BLaER1 treated with 17β-estradiol and CSF1 and Interleukin-3, amounts not matched to agents 10 nM and 100 nM (cell line): ENCODE results near the gene KPNA4.

Experiments used
- H3K27ac ChIP-seq, 11 experiments: shearing (Covaris generic); formaldehyde crosslinking; 2 replicates each; pipeline ENCODE4 v1.8.1; 2022
- H3K27me3 ChIP-seq, 11 experiments: shearing (Covaris generic); formaldehyde crosslinking; 2 replicates each; pipeline ENCODE4 v1.8.1; 2022
- H3K36me3 ChIP-seq, 11 experiments: shearing (Covaris generic); formaldehyde crosslinking; 2 replicates each; pipeline ENCODE4 v1.8.1; 2022
- H3K4me1 ChIP-seq, 10 experiments: shearing (Covaris generic); formaldehyde crosslinking; 2 replicates each; pipeline ENCODE4 v1.8.1; 2022
- H3K4me2 ChIP-seq, 11 experiments: shearing (Covaris generic); formaldehyde crosslinking; 2 replicates each; pipeline ENCODE4 v1.8.1; 2022
- H3K4me3 ChIP-seq, 10 experiments: shearing (Covaris generic); formaldehyde crosslinking; 2 replicates each; pipeline ENCODE4 v1.8.1; 2022
- H3K9ac ChIP-seq, 11 experiments: shearing (Covaris generic); formaldehyde crosslinking; 2 replicates each; pipeline ENCODE4 v1.8.1; 2022
- H3K9me3 ChIP-seq, 11 experiments: shearing (Covaris generic); formaldehyde crosslinking; replicated peaks in 1 of 11; 2 replicates each; pipeline ENCODE4 v1.8.1; 2022
- H4K20me1 ChIP-seq, 11 experiments: shearing (Covaris generic); formaldehyde crosslinking; 2 replicates each; pipeline ENCODE4 v1.8.1; 2022
- Cebpa-rat ChIP-seq, 11 experiments: shearing (Covaris generic); IDR thresholded peaks; 2 replicates each; pipeline ENCODE4 v1.8.1; 2022

Gene KPNA4

DNA sequence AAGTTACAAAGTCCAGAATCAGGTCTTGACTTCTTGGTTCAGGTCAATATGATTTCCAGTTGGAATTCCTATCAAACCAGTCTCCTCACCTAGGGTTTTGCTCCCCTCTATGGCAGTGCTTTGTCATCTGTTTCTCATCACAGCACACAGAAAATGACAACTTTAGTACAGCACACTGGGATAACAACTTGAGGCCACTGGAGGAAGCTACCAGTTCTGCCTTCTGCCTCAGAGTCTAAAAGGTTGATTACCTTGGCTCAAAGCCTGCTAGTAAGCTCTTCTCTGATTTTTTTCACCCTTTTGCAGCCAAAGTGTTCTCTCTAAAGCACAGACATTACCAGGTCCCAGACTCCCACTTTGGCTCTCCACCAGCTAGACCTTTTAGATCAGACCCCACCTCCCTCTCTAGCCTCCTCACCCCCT is 90.9 kb downstream of the KPNA4 start:
- peaks cover 0 to 13% (median 4%) of the 10 kb centered on the region in 11 experiments; a peak in 7 of 22 replicates for H3K36me3 ChIP-seq
- no peak overlapping the region for H3K4me3 ChIP-seq
- peaks cover 25 to 41% (median 35%) of the 10 kb centered on the region in 11 experiments for H3K9me3 ChIP-seq
- H4K20me1 ChIP-seq = no peaks in the 10 kb centered on the region
- H3K4me1 ChIP-seq = peaks cover 0 to 27% (median 11%) of the 10 kb centered on the region in 10 experiments; a peak in 9 of 20 replicates
- no peak for TF ChIP-seq Cebpa-rat (IDR thresholded peaks at IDR 0.05)
- no peak overlapping the region for H3K4me2 ChIP-seq
- H3K27ac ChIP-seq = no peak overlapping the region
- no peaks in the 10 kb centered on the region for H3K27me3 ChIP-seq
- H3K9ac ChIP-seq = no peak overlapping the region

DNA sequence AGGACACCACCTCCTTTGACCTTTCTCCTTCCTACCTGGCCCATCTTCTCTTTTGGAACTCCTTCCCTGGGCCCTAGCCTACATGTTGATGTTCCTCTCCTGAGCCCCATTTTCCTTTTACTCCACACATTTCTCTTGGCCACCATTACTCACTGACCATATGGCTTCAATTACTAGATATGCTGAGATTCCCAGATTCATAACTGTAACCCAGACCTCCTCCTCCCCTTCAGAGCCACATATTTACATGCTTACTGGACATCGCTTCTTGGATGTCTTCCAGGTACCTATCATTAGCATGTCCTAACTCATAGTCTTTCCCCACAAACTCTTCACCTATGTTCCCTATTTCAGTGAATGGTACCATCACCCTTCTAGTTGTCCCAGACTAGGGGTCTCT is 91.4 kb downstream of the KPNA4 start:
- Histone ChIP-seq H3K36me3 (peaks cover 0 to 13% (median 4%) of the 10 kb centered on the region in 11 experiments; a peak in 7 of 22 replicates), H3K9ac (no peak overlapping the region), H3K27me3 (no peaks in the 10 kb centered on the region), H3K4me3 (no peak overlapping the region), H3K27ac (no peak overlapping the region), H3K9me3 (peaks cover 29 to 46% (median 39%) of the 10 kb centered on the region in 11 experiments), H3K4me1 (peaks cover 0 to 27% (median 11%) of the 10 kb centered on the region in 10 experiments; a peak in 9 of 20 replicates), H4K20me1 (no peaks in the 10 kb centered on the region), H3K4me2 (no peak overlapping the region)
- TF ChIP-seq Cebpa-rat (IDR thresholded peaks at IDR 0.05) = no peak

DNA sequence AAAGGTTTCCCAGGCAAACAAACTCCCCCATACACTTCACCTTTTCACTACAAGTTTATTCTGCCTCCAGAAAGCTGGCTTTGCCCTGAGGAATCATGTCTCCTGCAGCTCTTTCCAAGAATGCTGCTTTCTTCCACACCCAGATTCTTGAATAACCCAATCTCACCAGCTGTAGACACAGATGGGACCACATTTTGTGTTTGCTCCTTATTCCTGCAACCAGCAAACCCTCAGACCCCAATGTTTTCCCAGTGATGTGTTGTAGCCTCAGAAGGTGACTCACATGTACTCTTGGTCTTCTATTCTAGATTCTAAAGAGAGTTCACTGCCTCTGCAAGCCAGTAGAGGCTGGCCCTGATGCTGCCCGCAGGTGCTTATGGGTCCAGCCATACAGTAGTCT is 92.2 kb downstream of the KPNA4 start:
- H3K27ac ChIP-seq = no peak overlapping the region
- H3K4me3 ChIP-seq = no peak overlapping the region
- TF ChIP-seq Cebpa-rat (IDR thresholded peaks at IDR 0.05) = no peak
- H3K36me3 ChIP-seq = peaks cover 0 to 13% (median 4%) of the 10 kb centered on the region in 11 experiments; a peak in 7 of 22 replicates
- peaks cover 0 to 24% (median 11%) of the 10 kb centered on the region in 10 experiments; a peak in 9 of 20 replicates for H3K4me1 ChIP-seq
- no peaks in the 10 kb centered on the region for H4K20me1 ChIP-seq
- H3K9me3 ChIP-seq = peaks cover 30 to 48% (median 43%) of the 10 kb centered on the region in 11 experiments
- no peak overlapping the region for H3K4me2 ChIP-seq
- no peak overlapping the region for H3K9ac ChIP-seq
- H3K27me3 ChIP-seq = no peaks in the 10 kb centered on the region

DNA sequence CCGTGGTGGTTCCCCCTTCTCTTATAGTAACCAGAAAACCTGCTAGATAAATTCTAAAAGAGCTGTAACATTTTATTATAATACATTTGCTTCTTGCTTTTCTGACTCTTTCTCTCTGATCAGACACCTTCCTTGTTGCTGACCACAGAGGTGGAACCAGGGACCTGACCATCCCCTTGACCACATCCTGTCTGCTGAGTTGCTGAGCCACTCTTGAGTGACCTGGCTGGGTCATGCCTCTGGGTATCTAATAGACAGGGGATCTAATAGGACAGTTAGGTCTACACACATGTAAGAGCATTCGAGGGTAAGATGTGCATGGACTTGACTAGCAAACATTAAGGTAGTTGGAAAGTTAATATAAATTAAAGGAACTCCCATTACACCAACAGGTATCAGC is 93.0 kb downstream of the KPNA4 start:
- Histone ChIP-seq H4K20me1 (no peaks in the 10 kb centered on the region), H3K27me3 (no peaks in the 10 kb centered on the region), H3K9ac (no peak overlapping the region), H3K4me2 (peak overlapping the region in 2 of 11 experiments; percentile 2 to 21; a peak in 2 of 22 replicates), H3K27ac (no peak overlapping the region), H3K4me3 (no peak overlapping the region), H3K9me3 (peaks cover 30 to 48% (median 43%) of the 10 kb centered on the region in 11 experiments), H3K36me3 (peaks cover 0 to 13% (median 4%) of the 10 kb centered on the region in 11 experiments; a peak in 7 of 22 replicates), H3K4me1 (peaks cover 0 to 15% (median 7%) of the 10 kb centered on the region in 10 experiments; a peak in 9 of 20 replicates)
- TF ChIP-seq Cebpa-rat (IDR thresholded peaks at IDR 0.05) = no peak

DNA sequence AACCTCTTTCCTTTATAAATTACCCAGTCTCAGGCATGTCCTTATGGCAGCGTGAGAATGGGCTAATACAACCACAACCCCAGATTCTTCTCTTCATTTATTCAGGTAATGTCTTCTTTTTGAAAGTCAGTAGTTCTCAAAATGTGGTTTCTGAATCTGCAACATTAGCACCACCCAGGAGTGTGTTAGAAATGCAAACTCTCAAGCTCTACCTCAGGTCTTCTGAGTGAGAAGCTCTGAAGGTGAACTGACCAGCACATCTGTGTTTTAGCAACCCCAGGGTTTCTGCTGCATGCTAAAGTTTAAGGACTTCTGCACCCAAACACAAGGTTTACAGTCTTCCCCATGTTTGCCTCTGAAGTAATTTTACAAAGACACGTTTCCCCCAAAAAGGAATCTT is 93.5 kb downstream of the KPNA4 start:
- 0 out of 22 replicates have a peak overlapping the region, but pooled peaks of 2 of the 11 experiments have one; percentile 2 to 3 for H3K27ac ChIP-seq
- H3K4me3 ChIP-seq = no peak overlapping the region
- no peak for TF ChIP-seq Cebpa-rat (IDR thresholded peaks at IDR 0.05)
- H4K20me1 ChIP-seq = no peaks in the 10 kb centered on the region
- H3K4me1 ChIP-seq = peaks cover 0 to 11% (median 2%) of the 10 kb centered on the region in 10 experiments; a peak in 9 of 20 replicates
- no peak overlapping the region for H3K9ac ChIP-seq
- H3K4me2 ChIP-seq = peak overlapping the region in 5 of 11 experiments; percentile 2 to 25 (median 11); a peak in 4 of 22 replicates
- peaks cover 0 to 13% (median 4%) of the 10 kb centered on the region in 11 experiments; a peak in 7 of 22 replicates for H3K36me3 ChIP-seq
- peaks cover 30 to 48% (median 43%) of the 10 kb centered on the region in 11 experiments for H3K9me3 ChIP-seq
- H3K27me3 ChIP-seq = no peaks in the 10 kb centered on the region

DNA sequence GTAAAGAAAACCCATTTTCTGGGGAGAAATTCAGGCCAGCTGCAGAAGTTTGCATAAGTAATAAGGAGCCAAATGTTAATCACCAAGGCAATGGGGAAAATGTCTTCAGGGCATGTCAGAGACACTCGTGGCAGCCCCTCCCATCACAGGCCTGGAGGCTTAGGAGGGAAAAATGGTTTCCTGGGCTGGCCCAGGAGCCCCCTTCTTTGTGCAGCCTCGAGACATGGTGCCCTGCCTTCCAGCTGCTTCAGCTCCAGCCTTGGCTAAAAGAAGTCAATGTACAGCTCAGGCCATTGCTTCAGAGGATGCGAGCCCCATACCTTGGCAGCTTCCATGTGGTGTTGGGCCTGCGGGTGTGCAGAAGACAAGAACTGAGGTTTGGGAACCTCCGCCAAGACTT is 95.2 kb downstream of the KPNA4 start:
- peaks cover 0 to 13% (median 4%) of the 10 kb centered on the region in 11 experiments; a peak in 7 of 22 replicates for H3K36me3 ChIP-seq
- peaks cover 0 to 9% (median 0%) of the 10 kb centered on the region in 10 experiments; a peak in 6 of 20 replicates for H3K4me1 ChIP-seq
- no peak overlapping the region for H3K9ac ChIP-seq
- no peak for TF ChIP-seq Cebpa-rat (IDR thresholded peaks at IDR 0.05)
- no peak overlapping the region for H3K4me2 ChIP-seq
- H3K27ac ChIP-seq = no peak overlapping the region
- no peaks in the 10 kb centered on the region for H3K27me3 ChIP-seq
- H4K20me1 ChIP-seq = no peaks in the 10 kb centered on the region
- H3K9me3 ChIP-seq = peaks cover 30 to 48% (median 43%) of the 10 kb centered on the region in 11 experiments
- H3K4me3 ChIP-seq = peak overlapping the region in 3 of 10 experiments; percentile 2 to 36 (median 25); a peak in 3 of 20 replicates

DNA sequence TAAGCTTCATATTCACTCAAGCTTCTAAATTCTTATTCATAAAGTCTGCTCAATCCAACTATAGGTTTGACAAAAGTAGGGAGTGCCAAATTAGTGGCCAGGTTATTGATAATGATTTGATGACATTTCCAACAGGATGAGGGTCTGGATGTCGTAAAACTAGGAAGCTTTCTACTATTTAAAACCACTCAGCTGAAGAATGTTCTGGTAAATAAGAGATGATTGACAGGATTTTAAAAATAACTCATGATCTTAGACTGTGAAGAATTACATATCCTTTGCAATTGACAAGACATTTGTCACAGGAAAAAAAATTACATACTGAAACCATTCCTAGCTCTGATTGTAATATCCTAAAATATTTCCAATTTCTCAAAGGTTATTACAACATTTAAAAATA is 100.4 kb downstream of the KPNA4 start:
- H3K36me3 ChIP-seq = peaks cover 0 to under 1% (median 0%) of the 10 kb centered on the region in 11 experiments; a peak in 2 of 22 replicates
- H3K27ac ChIP-seq = no peak overlapping the region
- H3K4me2 ChIP-seq = no peak overlapping the region

DNA sequence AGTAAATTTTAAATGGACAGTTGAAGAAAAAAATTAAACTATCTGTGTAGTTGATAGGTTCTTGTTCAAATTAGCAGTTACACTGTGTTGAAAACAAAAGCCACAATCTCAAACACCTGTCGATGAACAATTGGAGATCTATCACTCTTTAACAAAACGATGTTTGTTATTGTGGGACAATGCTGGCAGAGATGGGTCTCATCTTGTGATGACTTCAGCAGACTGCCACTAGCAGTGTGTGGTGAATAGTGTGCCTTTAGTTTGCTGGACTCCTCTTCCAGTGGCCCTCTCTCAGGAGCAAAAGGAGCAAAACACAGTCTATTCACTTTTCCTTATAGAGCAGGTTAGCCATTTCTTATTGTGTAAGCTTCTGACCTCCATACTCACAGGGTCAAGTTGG is 101.0 kb downstream of the KPNA4 start:
- Histone ChIP-seq H3K9me3 (peaks cover 4 to 25% (median 11%) of the 10 kb centered on the region in 11 experiments; a peak in 21 of 22 replicates), H3K9ac (no peak overlapping the region), H3K4me3 (no peak overlapping the region), H3K4me1 (peaks cover 0 to under 1% (median 0%) of the 10 kb centered on the region in 10 experiments; a peak in 1 of 20 replicates), H3K36me3 (no peaks in the 10 kb centered on the region), H4K20me1 (no peaks in the 10 kb centered on the region), H3K27me3 (no peaks in the 10 kb centered on the region), H3K27ac (no peak overlapping the region), H3K4me2 (no peak overlapping the region)
- no peak for TF ChIP-seq Cebpa-rat (IDR thresholded peaks at IDR 0.05)

More for the DNA sequence above, 100.4 kb downstream of the KPNA4 start:
- Histone ChIP-seq H3K4me3 (no peak overlapping the region), H3K27me3 (no peaks in the 10 kb centered on the region), H4K20me1 (no peaks in the 10 kb centered on the region), H3K9ac (no peak overlapping the region), H3K4me1 (no peaks in the 10 kb centered on the region), H3K9me3 (peaks cover 11 to 25% (median 17%) of the 10 kb centered on the region in 11 experiments)
- TF ChIP-seq Cebpa-rat (IDR thresholded peaks at IDR 0.05) = no peak

DNA sequence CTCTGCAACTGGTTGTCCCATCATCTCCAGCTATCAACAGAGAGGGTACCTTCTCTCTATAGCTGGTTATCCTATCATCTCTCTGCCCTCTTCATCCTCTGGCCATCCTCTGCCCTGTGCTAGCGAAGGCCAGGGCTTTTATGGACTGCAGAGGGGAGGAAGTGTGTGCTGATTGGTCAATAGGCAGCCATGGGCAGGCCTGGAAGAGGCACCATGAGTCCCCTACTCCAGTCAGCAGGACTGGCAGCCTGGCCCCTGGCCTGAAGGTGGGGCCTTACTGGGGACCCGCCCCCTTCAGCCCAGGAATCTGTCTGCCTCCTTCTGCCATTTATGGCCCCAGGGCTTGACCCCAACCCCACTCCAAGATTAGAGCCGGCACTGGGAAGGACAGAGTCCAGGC is 105.3 kb downstream of the KPNA4 start:
- H3K9me3 ChIP-seq = peaks cover 0 to 15% (median 5%) of the 10 kb centered on the region in 11 experiments; a peak in 7 of 22 replicates
- TF ChIP-seq Cebpa-rat (IDR thresholded peaks at IDR 0.05) = no peak

More for the DNA sequence above, 105.3 kb downstream of the KPNA4 start:
- H3K9ac ChIP-seq = no peak overlapping the region
- H3K27ac ChIP-seq = no peak overlapping the region
- peaks cover 0 to 9% (median 0%) of the 10 kb centered on the region in 10 experiments; a peak in 4 of 20 replicates for H3K4me1 ChIP-seq
- H3K4me2 ChIP-seq = no peak overlapping the region
- H3K4me3 ChIP-seq = no peak overlapping the region
- H3K36me3 ChIP-seq = no peaks in the 10 kb centered on the region
- H4K20me1 ChIP-seq = no peaks in the 10 kb centered on the region
- no peaks in the 10 kb centered on the region for H3K27me3 ChIP-seq
